GM19467 (cell line): ENCODE data around the gene KCP.
"Not testable (repeated sequence)": the region's sequence is repeated elsewhere in the genome, so short reads cannot be mapped to it uniquely, and the experiment has no call there.

Source experiments
- ATAC-seq: cut with Tn5 transposase; IDR thresholded peaks from one replicate; pipeline ENCODE4 v1.9.1; 2021; ENCODE audit warnings: mild to moderate bottlenecking, moderate library complexity; ENCODE audit not compliant: unreplicated experiment

Gene KCP

DNA sequence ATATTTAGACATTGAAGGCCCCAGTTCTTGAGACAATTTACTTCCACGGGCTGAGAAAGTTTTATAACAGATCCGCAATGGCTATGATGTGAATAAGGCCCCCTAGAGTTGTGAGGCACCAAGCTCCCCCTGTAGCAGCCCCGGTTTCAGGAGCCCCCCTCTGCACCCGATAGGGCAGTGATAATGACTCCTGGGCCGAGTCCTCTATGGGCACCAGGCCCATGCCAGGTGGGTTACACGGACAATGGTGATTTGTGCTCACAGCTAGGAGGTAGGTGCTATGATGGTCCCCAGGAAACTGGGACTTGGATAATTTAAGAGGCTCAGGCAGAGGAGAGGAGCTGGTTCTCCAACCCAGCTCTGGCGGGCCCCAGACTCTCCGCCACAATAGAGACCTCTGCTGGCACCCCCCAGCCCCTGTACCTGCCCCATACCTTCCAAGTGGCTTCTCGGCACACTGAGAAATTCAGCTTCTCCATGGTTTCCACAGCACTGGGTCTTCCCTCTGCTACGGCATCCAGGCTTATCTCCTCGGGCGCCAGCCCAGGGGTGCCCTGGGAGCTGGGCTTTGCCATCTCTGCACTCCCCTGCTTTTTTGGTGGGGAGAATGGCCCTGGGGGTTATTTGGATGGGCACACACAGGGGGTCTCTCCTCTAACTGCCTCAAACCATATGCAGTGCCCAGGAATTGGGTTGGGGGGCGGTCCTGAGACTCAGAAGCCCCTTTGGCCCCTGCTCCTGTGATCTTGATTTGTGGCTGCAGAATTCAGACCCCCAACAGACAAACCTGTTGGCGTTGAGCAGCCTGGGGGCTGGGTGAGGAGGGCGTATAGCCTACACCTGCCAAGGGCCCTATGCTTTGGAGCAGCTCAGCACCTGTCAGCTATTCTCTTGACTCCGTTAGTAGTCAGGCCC lies 12.2 kb upstream of the KCP start:
- no peak for ATAC-seq

DNA sequence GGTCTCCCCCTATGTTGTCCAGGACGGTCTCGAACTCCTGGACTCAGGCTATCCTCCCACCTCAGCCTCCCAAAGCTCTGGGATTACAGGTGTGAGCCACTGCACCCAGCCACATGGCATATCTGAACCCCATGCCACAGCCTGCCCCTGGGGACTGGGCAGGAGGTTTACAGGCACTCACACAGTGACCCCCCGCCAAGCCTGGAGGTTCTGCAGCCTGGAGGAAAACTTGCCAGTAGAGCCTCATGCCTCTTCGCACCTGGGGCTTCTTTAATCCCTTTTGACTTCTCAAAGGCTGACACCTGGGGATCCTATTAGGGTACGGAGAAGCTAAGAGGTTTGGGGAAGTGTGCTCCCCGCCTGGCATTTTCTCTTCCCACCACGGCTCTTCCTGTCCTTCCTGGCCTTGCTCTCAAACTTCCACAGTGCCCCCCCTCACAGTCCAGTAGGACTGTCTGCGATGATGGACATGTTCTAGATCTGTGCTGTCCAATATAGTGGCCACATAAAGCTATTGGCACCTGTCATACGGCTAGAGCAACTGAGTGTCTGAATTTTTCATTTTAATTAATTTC lies 11.4 kb upstream of the KCP start:
- ATAC-seq = no peak

DNA sequence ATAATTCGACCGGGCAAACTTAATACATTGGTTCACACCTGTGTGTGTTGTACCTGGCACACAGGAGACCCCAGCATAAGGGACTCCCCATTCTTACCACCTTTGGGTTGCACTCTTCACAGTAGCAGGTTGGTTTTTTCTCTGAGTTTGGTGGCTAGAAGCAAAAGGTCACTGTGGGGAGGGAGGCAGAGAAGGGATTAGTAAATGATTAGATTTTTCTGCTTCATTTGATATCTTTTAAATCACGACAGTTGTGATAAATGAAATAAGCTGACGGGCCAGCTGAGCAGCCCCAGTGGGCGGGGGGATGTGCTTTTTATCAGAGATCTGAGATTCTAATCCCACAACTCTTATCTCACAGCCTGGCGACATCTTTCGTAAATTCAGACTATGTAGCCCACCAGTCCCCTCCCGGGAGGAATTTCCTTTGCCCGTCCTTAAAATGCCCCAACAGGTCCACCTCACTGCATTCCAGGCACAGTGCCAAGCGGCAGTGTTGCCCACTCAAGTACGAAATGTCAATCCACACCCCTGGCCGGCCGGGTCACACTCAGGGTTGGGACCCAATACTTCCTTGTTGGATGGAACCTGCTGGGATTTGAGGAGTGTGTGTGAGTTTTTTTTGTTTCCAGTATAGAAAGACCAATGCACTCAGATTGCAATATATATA lies 10.5 kb upstream of the KCP start:
- ATAC-seq = no peak

- no peak for ATAC-seq
Measured at GRCh38 chr7:128919881-128920799, 9.6 kb upstream of the KCP start.

GRCh38 chr7:128919241-128919640 lies 8.7 kb upstream of the KCP start:
- no peak for ATAC-seq

- ATAC-seq = no peak
Measured at GRCh38 chr7:128918016-128918665, 7.6 kb upstream of the KCP start.

DNA sequence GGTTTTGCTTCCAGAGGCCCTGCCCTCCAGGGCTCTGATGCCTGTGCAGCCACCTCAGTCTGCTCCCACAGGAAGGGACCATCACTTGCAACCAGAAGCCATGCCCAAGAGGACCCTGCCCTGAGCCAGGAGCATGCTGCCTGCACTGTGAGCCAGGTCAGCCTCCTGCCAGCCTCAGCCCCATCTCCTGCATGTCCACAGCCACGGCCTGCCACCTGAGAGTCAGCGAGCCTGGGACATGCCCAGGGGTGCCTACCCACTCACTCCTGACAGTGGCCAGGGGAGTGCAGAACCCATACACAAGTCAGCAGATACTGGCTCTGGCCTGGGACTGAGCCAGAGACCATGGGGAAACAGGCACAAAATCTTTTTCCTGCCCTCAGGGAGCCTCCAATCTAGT lies 6.6 kb upstream of the KCP start:
- ATAC-seq = no peak

GRCh38 chr7:128916643-128916915 lies 6.1 kb upstream of the KCP start:
- no peak for ATAC-seq

DNA sequence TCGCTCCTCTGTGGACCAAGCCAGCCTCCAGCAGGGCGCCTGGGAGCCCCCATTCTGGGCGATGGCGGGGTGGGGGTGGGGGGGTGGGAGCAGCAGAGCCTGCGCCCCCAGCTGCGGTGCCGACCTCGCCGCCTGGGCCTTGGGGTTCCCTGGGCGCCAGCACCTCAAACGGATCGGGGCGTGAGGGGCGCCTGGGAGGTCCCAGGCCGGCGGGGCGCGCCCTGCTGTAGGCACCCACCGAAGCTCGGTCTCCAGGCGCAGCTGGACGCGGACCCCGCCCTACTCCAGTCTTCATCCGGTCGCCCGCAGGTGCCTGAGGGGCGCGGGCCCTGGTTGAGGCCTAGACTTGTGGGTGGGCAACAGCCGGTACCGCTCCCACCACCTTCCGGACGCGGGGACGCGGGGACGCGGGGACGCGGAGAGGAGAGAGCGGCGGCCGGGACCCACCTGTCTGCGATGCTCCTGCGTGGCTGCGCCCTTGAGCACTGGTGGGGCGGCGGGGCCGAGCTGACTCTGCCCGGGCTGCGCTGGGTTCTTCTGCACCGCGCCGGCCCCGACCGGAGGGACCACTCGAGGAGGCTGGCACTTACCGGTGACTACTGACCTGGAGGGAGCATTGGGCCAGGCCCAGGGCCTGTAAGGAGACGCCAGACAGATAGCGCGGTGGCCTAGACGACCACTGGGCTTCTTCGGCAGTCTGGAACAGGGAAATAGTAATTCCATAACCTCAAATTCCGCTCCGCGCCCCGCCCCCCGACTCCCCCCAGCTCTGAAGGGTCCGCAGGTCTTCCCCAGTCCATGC lies 5.5 kb upstream of the KCP start:
- ATAC-seq = no peak

DNA sequence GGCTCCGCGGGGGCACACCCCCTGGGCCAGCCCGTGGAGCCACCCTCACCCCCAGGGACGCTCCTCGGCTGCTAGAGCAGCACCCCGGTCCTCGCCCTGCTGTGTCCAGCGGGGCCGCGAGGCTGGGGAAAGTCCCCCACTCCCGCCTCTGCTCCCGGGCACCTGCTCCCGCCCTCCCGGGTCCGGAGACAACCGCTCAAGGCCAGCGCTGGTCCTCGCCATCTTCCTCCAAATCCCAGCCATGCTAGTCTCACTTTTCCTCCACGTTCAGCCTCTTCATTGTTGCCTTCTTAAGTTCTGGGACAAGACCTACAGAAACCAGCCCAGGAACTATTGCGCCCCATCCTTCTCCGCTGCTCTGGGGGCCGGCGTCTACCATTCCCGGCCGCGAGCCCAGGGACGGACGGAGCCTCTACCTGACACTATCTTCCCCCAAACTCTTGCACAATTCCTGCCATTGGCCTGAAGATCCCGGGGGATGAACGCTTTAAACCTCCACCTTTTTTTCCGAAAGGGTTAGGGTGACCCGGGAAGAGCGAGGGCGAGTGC lies 4.8 kb upstream of the KCP start:
- ATAC-seq = no peak

DNA sequence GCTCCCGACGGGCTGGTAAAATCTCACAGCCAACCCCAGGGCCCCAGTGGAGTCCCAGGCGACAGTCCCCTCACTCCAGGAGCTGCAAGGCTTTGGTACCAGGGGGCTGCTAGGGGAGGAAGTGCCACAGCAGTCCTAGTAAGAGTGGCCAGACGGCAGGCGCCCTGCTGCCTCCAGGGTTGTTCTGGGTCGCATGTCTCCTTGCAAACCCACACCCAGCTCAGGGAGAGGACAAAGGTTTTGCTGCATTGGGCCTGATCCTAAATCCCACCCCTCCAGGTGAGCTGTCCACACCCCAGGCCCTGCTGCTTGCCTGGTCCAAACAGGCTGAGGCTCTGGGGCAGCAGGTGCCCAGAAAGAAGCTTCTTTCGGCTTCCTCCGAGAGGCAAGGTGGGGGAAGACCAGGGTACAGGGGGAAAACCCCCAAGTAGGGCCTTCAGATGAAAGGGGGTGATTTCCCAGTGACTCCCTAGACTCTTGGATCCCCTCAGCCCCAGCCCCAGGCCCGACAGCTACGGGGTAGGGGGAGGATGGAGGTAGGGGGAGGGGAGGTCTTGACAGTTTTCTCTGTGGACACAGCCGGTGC lies 4.2 kb upstream of the KCP start:
- no peak for ATAC-seq

- no peak for ATAC-seq
Measured at GRCh38 chr7:128913870-128914565, 3.5 kb upstream of the KCP start.

DNA sequence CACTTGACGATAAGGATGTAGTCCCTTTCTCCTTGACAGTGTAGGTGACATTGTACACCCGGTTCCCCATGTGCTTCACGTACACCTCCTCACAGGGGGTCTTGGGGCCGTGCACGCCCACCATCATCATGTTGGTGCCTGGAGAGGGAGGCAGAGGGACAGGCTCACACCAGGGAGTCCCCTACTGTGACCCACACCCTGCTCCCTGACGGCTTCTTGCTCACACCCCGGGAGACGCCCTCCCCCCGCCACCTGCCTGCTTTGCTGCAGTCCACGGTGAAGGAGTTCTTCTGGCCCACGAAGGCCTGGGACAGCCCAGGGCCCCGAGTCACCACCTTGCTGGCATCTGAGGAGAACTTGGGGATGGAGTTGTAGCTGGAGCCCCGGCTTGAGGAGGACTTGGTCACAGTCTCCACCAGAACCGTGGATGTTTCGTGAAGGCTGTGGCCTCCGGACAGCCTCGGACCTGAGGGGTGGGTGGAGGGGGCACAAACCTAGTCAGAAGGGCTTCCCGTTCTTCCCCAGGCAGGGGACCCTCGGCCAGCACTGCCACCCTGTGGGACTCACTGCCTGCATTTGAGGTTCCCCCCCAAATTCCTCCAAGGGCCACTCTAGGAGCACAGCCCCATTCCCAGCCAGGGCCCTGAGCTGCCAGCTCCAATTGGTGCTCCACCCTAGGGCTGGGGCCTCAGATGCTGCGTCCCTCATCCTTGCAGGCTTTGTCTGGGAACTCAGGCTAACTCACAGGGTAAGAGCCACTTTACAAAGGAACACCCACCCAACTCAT lies 2.4 kb upstream of the KCP start:
- not testable (repeated sequence) for ATAC-seq

DNA sequence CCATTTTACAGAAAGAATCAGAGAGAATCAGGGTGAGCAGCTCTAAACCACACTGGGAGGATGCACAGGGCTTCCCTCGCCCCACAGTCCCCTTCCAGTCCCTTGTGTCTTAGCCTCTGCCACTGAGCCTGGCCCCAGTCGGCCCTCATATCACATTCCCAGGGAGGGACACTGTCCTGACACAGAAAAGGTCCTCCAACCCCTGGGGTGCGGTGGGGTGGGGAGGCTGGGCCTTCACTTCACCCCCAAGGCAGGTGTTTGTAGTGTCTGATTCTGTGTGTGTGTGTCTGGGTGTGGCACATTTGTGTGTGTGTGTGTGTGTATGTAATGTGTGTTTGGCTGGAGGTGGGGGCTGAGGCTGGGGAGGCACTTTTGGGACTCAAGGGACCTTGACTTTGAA lies 1.8 kb upstream of the KCP start:
- no peak for ATAC-seq

DNA sequence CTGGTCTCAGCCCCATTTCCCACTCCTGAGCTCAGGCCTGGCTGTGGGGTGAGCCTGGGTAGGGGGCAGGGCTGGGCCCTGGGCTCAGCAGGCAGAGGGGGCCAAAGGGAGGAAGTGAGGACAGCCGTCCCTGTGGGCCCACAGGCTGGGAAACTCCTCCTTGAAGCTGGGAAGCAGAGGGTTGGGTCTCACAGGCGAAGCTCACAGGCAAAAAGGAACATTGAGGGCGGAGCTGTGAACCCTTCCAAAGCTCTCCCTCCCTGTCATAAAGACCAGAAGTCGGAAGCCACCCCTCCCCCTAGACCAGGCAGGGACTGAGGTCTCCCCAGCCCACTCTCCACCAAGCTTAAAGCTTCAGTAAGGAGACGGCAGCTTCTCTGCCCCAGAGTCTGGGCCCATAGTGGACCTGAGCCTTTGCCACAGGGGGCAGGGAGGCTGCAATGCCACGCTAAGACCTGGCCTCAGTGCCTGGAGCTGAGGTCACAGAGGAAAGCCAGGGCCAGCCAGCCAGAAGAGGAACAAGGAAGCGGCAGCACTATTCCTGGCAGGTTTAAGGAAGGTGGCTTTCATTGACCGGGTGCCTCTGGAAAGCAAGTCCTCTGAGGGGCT lies 1.0 kb upstream of the KCP start:
- no peak for ATAC-seq

GRCh38 chr7:128909625-128910568 lies 612 bp downstream of the KCP start:
- ATAC-seq = no peak
